Neuron (in vitro differentiated cells): ENCODE data around the gene TAF11L6.
"Not testable (repeated sequence)": the region's sequence is repeated elsewhere in the genome, so short reads cannot be mapped to it uniquely, and the experiment has no call there.

ENCODE experiments used
- H2AFZ ChIP-seq: one replicate; pipeline ENCODE4 v1.6.1; 2013; ENCODE audit warnings: low read depth, mild to moderate bottlenecking, inconsistent platforms, low read length, moderate library complexity
- H3K27me3 ChIP-seq: one replicate; pipeline ENCODE4 v1.6.1; 2013; ENCODE audit warnings: low read length; ENCODE audit not compliant: insufficient read depth
- H3K36me3 ChIP-seq: one replicate; pipeline ENCODE4 v1.6.1; 2013; ENCODE audit warnings: low read length; ENCODE audit not compliant: insufficient read depth
- H3K4me1 ChIP-seq: one replicate; pipeline ENCODE4 v1.6.1; 2013; ENCODE audit warnings: low read length; ENCODE audit not compliant: insufficient read depth
- H3K4me3 ChIP-seq: 2 replicates; pipeline ENCODE4 v1.5.1; 2013; ENCODE audit warnings: mild to moderate bottlenecking, low read length, moderate library complexity
- H3K9me3 ChIP-seq: one replicate; pipeline ENCODE4 v1.6.1; 2013; ENCODE audit warnings: low read length

Gene TAF11L6

GRCh38 chr5:17528369-17528768 is at the start of gene TAF11L6:
TSS of gene TAF11L6 (plus strand) at chr5:17528669.
- H3K4me1 ChIP-seq, H2AFZ ChIP-seq, H3K4me3 ChIP-seq, H3K9me3 ChIP-seq, H3K27me3 ChIP-seq, H3K36me3 ChIP-seq: not testable (repeated sequence)

GRCh38 chr5:17481378-17481777 is 47.1 kb upstream of the TAF11L6 start:
- Histone ChIP-seq H3K4me1 (no peaks in the 10 kb centered on the region), H3K4me3 (no peak overlapping the region), H3K27me3 (no peaks in the 10 kb centered on the region), H3K36me3 (no peaks in the 10 kb centered on the region), H3K9me3 (no peaks in the 10 kb centered on the region), H2AFZ (no peak overlapping the region)

GRCh38 chr5:17482790-17483189 is 45.7 kb upstream of the TAF11L6 start:
- Histone ChIP-seq H3K9me3 (no peaks in the 10 kb centered on the region), H3K4me1 (no peaks in the 10 kb centered on the region), H2AFZ (no peak overlapping the region)

GRCh38 chr5:17486464-17487173 is 41.9 kb upstream of the TAF11L6 start:
- H2AFZ ChIP-seq, H3K27me3 ChIP-seq, H3K36me3 ChIP-seq, H3K4me3 ChIP-seq, H3K9me3 ChIP-seq, H3K4me1 ChIP-seq: not testable (repeated sequence)

More at GRCh38 chr5:17482790-17483189, 45.7 kb upstream of the TAF11L6 start:
- Histone ChIP-seq H3K27me3 (no peaks in the 10 kb centered on the region), H3K36me3 (no peaks in the 10 kb centered on the region), H3K4me3 (no peak overlapping the region)

- H2AFZ ChIP-seq = no peak overlapping the region
- H3K36me3 ChIP-seq = no peaks in the 10 kb centered on the region
- no peak overlapping the region for H3K4me3 ChIP-seq
- no peaks in the 10 kb centered on the region for H3K9me3 ChIP-seq
- H3K4me1 ChIP-seq = no peaks in the 10 kb centered on the region
- H3K27me3 ChIP-seq = no peaks in the 10 kb centered on the region
These were observed 41.3 kb upstream of the TAF11L6 start for GRCh38 chr5:17487174-17487512.

- H3K4me3 ChIP-seq, H3K4me1 ChIP-seq, H2AFZ ChIP-seq, H3K9me3 ChIP-seq, H3K36me3 ChIP-seq, H3K27me3 ChIP-seq: not testable (repeated sequence)
These were observed 37.2 kb upstream of the TAF11L6 start for GRCh38 chr5:17491257-17491656.

GRCh38 chr5:17492770-17493169 is 35.7 kb upstream of the TAF11L6 start:
- Histone ChIP-seq H2AFZ (no peak overlapping the region), H3K9me3 (no peaks in the 10 kb centered on the region), H3K27me3 (no peaks in the 10 kb centered on the region), H3K4me1 (no peaks in the 10 kb centered on the region), H3K36me3 (no peaks in the 10 kb centered on the region), H3K4me3 (no peak overlapping the region)

GRCh38 chr5:17497446-17497845 is 31.0 kb upstream of the TAF11L6 start:
- no peak overlapping the region for H2AFZ ChIP-seq

GRCh38 chr5:17497931-17498330 is 30.5 kb upstream of the TAF11L6 start, which contains the start of gene TAF11L2:
TSS of gene TAF11L2 (plus strand) at chr5:17498231.
- H3K27me3 ChIP-seq, H3K9me3 ChIP-seq, H3K4me3 ChIP-seq, H2AFZ ChIP-seq, H3K36me3 ChIP-seq, H3K4me1 ChIP-seq: not testable (repeated sequence)

More at GRCh38 chr5:17497446-17497845, 31.0 kb upstream of the TAF11L6 start:
- no peaks in the 10 kb centered on the region for H3K36me3 ChIP-seq
- no peaks in the 10 kb centered on the region for H3K4me1 ChIP-seq
- no peaks in the 10 kb centered on the region for H3K27me3 ChIP-seq
- H3K9me3 ChIP-seq = no peaks in the 10 kb centered on the region
- no peak overlapping the region for H3K4me3 ChIP-seq

- no peaks in the 10 kb centered on the region for H3K9me3 ChIP-seq
- no peak overlapping the region for H3K4me3 ChIP-seq
- no peak overlapping the region for H2AFZ ChIP-seq
- H3K36me3 ChIP-seq = no peaks in the 10 kb centered on the region
- H3K4me1 ChIP-seq = no peaks in the 10 kb centered on the region
- H3K27me3 ChIP-seq = no peaks in the 10 kb centered on the region
These were observed 16.6 kb upstream of the TAF11L6 start for GRCh38 chr5:17511775-17512325.

GRCh38 chr5:17517526-17517925 is 10.9 kb upstream of the TAF11L6 start:
- H3K4me1 ChIP-seq, H3K4me3 ChIP-seq, H2AFZ ChIP-seq, H3K27me3 ChIP-seq, H3K36me3 ChIP-seq, H3K9me3 ChIP-seq: not testable (repeated sequence)

GRCh38 chr5:17518067-17518466 is 10.4 kb upstream of the TAF11L6 start, which contains the start of gene TAF11L3:
TSS of gene TAF11L3 (plus strand) at chr5:17518367.
- not testable (repeated sequence) for H3K9me3 ChIP-seq, H3K36me3 ChIP-seq, H2AFZ ChIP-seq, H3K27me3 ChIP-seq, H3K4me1 ChIP-seq, H3K4me3 ChIP-seq

- not testable (repeated sequence) for H3K36me3 ChIP-seq, H3K9me3 ChIP-seq, H2AFZ ChIP-seq, H3K4me3 ChIP-seq, H3K4me1 ChIP-seq, H3K27me3 ChIP-seq
These were observed 9.0 kb upstream of the TAF11L6 start for GRCh38 chr5:17519508-17519907.

GRCh38 chr5:17521501-17521900 is 7.0 kb upstream of the TAF11L6 start, which contains the start of gene TAF11L4:
TSS of gene TAF11L4 (plus strand) at chr5:17521801.
- H3K36me3 ChIP-seq, H3K4me1 ChIP-seq, H3K9me3 ChIP-seq, H2AFZ ChIP-seq, H3K27me3 ChIP-seq, H3K4me3 ChIP-seq: not testable (repeated sequence)
